Activated CD4-positive, alpha-beta memory T cell treated with anti-CD3 and anti-CD28 coated beads for 36 hours (primary cell): Measurements from ENCODE around the gene PRR35. TPM values are rescaled to one million over a fixed set of nuclear protein-coding genes. Genes with fewer than 3 reads are reported as not detected.

ENCODE experiments used
- CTCF ChIA-PET: fragments of 350-600 bp; sonication (Branson Sonifier 250); formaldehyde crosslinking; loops from one replicate; lab custom pipeline; 2021; ENCODE audit warnings: antibody characterized with exemption, inconsistent platforms; lab: Charles Lee
- POLR2A ChIA-PET: fragments of 350-600 bp; sonication (Branson Sonifier 250); formaldehyde crosslinking; loops from one replicate; lab custom pipeline; 2021; ENCODE audit warnings: antibody characterized with exemption; lab: Charles Lee
- DNase-seq: peaks from one replicate; pipeline ENCODE4 v3.0.0-alpha.2; 2020
- H3K27ac Mint-ChIP-seq: one replicate; pipeline ENCODE4 v1.8.0; 2021; ENCODE audit warnings: mixed read lengths
- H3K27me3 Mint-ChIP-seq: one replicate; pipeline ENCODE4 v1.8.0; 2021; ENCODE audit warnings: mixed read lengths
- H3K36me3 Mint-ChIP-seq: one replicate; pipeline ENCODE4 v1.8.0; 2021; ENCODE audit warnings: mixed read lengths
- H3K4me1 Mint-ChIP-seq: one replicate; pipeline ENCODE4 v1.8.0; 2021; ENCODE audit warnings: low read depth, mixed read lengths
- H3K4me3 Mint-ChIP-seq: one replicate; pipeline ENCODE4 v1.8.0; 2021; ENCODE audit warnings: mild to moderate bottlenecking, mixed read lengths
- H3K9me3 Mint-ChIP-seq: one replicate; pipeline ENCODE4 v1.8.0; 2021; ENCODE audit warnings: mixed read lengths
- intact Hi-C: fragments of 100-400 bp; cut with micrococcal nuclease; formaldehyde crosslinking; loops from one replicate; pipeline ENCODE4 v1.15.1; 2023
- total RNA-seq, 2 experiments: library from RNA; stranded (reverse); gene quantifications; one replicate each; pipeline ENCODE4 v1.2.3, GENCODE V29; 2021

PRR35 gene
- total RNA-seq, 2 experiments from 2014 or later, result not detected

DNA sequence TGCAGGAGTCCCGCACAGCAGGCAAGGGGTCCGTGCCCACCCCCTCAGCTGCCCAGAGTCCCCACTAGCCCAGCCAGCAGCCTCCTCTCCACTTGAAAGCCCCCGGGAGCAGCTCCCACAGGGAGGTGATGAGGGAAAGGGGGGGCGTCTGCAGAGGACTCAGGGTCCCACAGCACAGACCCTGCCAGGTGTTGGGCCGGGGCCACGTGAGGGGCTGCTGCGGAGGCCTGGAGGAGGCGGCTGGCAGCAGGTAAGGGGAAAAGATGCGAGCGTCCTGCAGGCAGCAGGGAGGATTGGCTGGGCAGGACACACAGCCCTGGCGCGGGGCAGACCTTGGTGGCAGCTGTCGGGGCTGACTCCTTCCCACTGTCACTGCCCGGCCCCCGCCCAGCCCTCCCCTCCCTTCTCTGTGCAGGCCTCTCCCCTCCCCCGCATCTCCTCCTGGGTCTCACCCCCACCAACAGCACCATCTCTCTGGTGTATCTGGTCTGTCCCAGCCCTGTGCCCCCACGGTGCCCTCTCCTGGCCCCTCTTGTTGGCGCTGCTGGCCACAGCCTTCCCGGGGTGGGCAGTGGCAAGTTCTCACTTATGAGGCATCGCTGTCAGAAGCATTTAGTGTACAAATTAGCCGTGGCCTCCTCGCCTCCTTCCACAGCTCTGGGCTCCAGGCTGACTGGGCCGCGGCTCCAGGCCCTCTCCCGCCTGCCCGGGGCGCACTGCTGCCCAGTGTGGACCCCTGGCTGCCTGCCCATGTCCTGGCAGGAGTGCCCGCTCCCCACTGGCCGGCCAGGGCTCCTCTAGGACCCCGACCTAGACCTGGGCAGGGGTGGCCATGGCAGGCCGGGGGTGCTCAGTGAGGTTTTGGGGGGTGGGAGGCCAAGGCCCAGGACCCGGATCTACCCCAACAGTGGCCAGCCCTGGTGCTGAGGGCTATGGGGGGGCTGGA is 4.4 kb upstream of the PRR35 start:
- H3K9me3 Mint-ChIP-seq, result no peaks in the 10 kb centered on the region
- ChIA-PET POLR2A (no interaction called here), CTCF (no interaction called here)
- no peak for DNase-seq
- intact Hi-C loops, result no loop called here
- H3K27me3 Mint-ChIP-seq, result peaks cover 4% of the 10 kb centered on the region
- H3K36me3 Mint-ChIP-seq, result no peaks in the 10 kb centered on the region
- no peaks in the 10 kb centered on the region for H3K4me1 Mint-ChIP-seq
- H3K27ac Mint-ChIP-seq, result no peak overlapping the region
- no peak overlapping the region for H3K4me3 Mint-ChIP-seq

DNA sequence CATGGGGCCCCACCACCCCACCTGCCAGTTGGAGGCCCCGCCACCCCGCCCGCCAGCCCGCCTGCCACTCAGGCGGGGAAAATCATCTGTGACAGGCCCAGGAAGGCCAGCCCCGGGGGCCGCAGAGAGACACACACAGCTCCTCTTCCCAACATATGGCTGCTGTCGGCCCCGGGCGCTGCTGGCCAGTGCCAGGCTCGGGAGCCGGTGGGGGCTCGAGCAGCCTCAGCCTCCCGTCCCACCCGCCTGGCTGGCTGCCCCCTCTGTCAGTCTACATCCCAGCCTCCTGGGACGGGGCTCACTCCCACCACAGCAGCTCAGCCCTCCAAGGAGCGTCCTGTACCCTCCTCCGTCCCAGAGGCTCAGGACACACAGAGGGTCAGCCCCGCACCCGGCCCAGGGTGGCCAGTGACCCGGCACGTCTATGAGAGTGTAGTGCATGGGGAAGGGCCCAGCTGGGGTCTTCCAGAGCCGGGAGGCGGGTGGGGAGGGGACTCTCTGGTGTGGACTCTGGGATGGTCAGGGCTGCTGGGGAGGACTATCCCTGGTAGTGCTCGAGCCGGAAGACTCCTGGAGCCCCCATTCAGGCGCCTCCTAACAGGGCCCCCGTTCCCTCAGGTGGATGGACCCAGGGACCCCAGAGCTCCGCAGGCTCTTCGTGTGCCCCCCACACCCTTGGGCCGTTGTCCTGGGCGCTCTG is 3.6 kb upstream of the PRR35 start:
- H3K27ac Mint-ChIP-seq, result no peak overlapping the region
- ChIA-PET CTCF (no interaction called here), POLR2A (no interaction called here)
- no peak for DNase-seq
- intact Hi-C loops, result no loop called here
- no peaks in the 10 kb centered on the region for H3K9me3 Mint-ChIP-seq
- no peak overlapping the region for H3K4me3 Mint-ChIP-seq
- H3K27me3 Mint-ChIP-seq, result peaks cover 5% of the 10 kb centered on the region
- no peaks in the 10 kb centered on the region for H3K4me1 Mint-ChIP-seq
- H3K36me3 Mint-ChIP-seq, result no peaks in the 10 kb centered on the region

DNA sequence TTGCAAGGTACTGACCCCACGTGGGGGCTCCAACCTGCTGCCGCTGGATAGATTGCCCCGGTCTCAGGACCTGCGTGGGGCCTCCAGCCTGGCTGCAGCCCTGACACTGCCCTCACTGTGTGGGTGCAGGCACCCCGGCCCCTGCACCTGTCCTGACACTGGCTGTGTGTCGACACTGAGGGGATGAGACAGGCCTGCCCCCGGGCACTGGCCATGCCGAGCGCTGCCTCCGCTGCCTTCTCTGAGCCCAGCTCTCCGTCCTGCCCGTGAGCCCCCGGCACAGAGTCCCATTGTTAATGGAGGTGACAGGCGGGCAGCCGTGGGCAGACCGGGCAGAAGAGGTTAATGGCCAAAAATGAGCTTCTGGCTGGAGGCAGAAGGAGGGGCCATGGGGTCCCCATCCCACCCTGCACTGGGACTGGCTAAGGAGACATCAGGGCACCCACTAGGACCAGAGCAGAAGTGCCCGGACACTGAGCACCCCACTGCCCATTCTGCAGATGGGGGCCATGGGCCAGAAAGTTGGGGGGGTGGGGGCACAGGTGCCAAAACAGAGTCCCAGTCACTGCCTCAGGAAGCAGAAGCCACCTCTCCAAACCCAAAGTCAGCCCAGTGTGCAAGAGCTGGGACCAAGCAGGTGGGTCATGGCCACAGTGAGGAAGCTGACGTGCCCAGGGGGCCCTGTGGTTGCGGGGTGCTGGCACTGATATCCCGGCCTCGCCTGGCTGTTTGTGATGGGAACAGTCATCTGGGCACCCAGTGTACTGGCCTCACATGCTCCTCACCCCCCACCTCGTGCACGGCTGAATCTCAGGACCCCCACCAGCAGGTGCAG is 2.5 kb upstream of the PRR35 start:
- H3K9me3 Mint-ChIP-seq, result no peaks in the 10 kb centered on the region
- CTCF ChIA-PET, result no interaction called here
- no peak for DNase-seq
- H3K4me1 Mint-ChIP-seq, result no peaks in the 10 kb centered on the region
- POLR2A ChIA-PET, result no interaction called here
- H3K27me3 Mint-ChIP-seq, result peaks cover 7% of the 10 kb centered on the region
- H3K36me3 Mint-ChIP-seq, result no peaks in the 10 kb centered on the region
- no peak overlapping the region for H3K27ac Mint-ChIP-seq
- intact Hi-C loops, result no loop called here
- no peak overlapping the region for H3K4me3 Mint-ChIP-seq

DNA sequence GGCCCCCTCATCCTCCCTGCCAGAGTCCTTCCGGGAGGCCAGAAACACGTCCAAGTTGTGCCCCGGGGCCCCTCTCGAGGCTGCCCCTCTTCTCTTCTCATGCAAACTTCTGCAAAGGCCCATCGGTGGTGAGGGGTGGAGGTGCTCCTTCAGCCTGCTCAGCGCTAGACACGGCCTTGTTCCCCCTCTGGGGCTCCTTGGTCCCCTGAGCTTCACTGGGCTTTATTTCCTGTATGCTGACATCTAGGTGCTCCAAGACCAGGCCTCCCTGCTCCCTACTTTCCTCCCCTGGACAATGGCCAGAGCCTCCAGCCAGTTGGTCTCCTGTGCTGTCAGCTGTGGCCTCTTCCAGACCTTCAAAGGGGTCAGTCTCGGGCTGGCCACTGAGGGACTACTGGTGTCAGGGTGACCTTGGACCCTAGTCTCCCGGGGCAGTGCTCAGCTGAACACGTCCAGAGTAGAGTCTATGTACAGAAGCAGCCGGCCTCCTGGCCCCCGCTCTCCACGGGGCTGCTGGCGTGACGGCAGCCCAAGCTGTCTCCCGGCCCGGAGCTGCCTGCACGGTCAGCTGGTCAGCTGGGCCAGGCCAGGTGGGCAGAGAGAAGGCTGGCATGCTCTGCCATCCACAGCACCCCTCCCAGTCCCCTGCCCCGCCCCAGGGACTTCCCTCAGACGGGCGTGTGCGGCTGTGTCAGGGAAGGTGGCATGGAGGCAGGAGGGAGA is 1.7 kb upstream of the PRR35 start:
- intact Hi-C loops, result no loop called here
- Mint-ChIP-seq H3K4me3 (no peak overlapping the region), H3K27ac (no peak overlapping the region), H3K27me3 (peaks cover 7% of the 10 kb centered on the region), H3K4me1 (no peaks in the 10 kb centered on the region), H3K9me3 (no peaks in the 10 kb centered on the region), H3K36me3 (no peaks in the 10 kb centered on the region)
- DNase-seq, result no peak
- POLR2A ChIA-PET, result no interaction called here
- CTCF ChIA-PET, result interaction anchor here (0.6 kb wide), 1 partner anchor 61 kb away, joined by 3 read pairs; no protein-coding TSS in a partner anchor

DNA sequence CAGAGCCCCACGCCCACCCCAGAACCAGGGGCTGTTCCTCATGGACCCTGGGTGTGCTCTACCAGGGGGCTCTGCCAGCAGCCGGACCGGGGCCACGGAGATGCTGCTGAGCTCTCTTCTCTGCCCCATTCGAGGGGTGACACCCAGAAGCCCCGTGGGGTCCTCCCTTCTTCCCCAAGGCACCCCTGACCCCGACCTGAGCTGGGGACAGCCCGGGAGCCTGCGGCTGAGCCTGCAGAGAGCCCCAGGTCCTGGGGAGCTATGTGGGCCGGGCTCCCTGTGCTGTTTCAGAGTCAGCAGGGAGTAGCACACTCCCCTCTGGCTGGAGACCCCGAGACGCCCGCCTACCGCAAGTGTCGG is 1.2 kb upstream of the PRR35 start:
- ChIA-PET POLR2A (no interaction called here), CTCF (interaction anchor here (0.6 kb wide), 1 partner anchor 62 kb away, joined by 3 read pairs; no protein-coding TSS in a partner anchor)
- Mint-ChIP-seq H3K36me3 (no peaks in the 10 kb centered on the region), H3K27me3 (peaks cover 7% of the 10 kb centered on the region), H3K4me1 (no peaks in the 10 kb centered on the region), H3K27ac (no peak overlapping the region), H3K4me3 (no peak overlapping the region), H3K9me3 (no peaks in the 10 kb centered on the region)
- no peak for DNase-seq
- intact Hi-C loops, result no loop called here

DNA sequence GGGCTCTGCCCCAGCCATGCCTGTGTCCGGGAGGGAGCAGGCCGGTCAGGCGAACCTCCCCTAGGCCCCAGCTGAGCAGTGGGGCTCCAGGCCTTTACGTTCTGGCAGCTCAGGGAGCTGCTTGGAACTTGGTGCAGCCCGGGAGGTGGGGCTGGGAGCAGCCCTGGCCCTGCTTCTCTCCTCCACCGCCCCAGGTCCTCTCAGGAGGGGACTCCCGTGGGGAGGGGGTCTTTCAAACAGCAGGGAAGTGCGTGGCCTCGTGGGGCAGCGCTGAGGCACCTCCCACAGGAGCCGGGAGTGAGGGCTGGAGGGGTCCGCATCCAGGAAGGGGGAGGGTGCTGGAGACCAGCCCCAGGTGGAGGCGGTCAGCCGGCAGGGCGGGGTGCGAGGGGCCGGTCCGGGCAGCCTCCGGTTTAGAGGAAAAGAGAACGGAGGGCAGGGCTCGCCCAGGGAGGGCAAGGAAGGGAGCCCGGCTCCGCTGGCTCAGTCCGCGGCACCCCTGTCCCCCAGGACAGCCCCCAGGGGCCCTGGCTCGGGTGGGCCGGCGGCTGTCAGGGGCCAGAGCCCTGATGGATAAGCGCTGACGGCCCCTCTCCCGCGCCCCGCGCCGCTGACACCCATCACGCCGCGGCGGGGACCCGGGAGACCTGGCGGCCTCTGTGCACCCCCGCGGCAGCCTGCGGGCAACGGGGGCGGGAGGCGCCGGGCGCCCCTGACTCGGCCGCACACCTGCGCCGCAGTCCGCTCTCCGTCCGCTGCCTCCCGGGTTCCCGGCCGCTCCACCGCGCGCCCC is 587 bp upstream of the PRR35 start:
- H3K27me3 Mint-ChIP-seq, result peaks cover 7% of the 10 kb centered on the region
- H3K9me3 Mint-ChIP-seq, result no peaks in the 10 kb centered on the region
- H3K4me1 Mint-ChIP-seq, result no peaks in the 10 kb centered on the region
- no peaks in the 10 kb centered on the region for H3K36me3 Mint-ChIP-seq
- ChIA-PET CTCF (no interaction called here), POLR2A (no interaction called here)
- H3K4me3 Mint-ChIP-seq, result no peak overlapping the region
- no peak overlapping the region for H3K27ac Mint-ChIP-seq
- intact Hi-C loops, result no loop called here
- DNase-seq, result no peak

DNA sequence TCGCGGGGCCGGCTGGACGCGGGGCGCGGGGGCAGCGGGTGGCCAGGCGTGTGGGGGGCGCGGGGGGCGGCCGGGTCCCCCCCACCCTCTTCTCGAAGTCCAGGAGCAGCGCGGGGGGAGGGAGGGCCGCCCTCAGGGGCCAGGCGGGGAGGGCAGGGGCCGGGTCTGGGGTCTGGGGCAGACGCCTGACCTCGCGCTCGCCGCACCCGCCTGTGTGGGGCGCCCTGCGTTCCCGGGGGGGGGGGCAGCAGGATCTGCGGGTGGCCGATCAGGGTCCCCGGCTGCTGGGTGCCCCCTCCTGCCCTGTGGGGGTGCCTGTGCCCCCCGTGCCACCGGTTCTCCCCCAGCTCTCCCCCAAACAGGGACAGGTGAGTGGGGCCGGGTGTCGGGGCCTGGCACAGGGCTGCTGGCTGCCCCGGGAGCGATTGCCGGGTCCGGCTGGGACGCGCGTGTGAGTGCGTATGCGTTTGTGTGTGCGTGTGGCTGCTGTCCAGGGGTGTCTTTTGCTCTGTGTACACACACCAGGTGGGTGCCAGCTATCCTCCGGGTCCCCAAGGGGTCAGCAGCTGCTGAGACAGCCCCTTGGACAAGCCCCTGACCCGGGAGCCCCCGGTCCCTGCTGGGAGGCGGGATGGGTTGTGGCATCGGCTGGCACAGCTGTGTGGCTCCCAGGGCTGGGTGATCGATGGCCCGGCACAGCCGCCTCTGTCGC is 663 bp downstream of the PRR35 start:
- ChIA-PET POLR2A (no interaction called here), CTCF (no interaction called here)
- no peak overlapping the region for H3K4me3 Mint-ChIP-seq
- H3K36me3 Mint-ChIP-seq, result no peaks in the 10 kb centered on the region
- no peaks in the 10 kb centered on the region for H3K9me3 Mint-ChIP-seq
- H3K4me1 Mint-ChIP-seq, result no peaks in the 10 kb centered on the region
- peaks cover 7% of the 10 kb centered on the region for H3K27me3 Mint-ChIP-seq
- intact Hi-C loops, result no loop called here
- no peak for DNase-seq
- H3K27ac Mint-ChIP-seq, result no peak overlapping the region

DNA sequence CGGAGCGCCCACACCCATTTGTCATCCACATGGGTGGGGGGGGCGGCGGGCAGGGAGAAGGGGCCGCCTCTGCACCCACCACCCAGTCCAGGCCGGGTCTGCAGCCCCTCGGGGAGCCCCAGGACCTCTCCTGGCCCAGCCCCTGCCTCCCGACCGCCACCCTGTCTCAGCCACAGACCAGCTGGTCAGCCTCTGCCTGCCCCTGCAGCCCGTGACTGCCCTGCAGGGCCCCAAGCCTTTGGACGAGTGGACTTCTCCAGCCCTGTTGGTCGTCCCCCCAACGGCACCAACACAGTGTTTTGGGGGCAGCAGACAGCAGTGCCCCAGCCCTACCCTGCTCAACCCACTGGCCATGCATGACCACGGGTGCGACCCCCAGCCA is 1.2 kb downstream of the PRR35 start:
- H3K4me1 Mint-ChIP-seq, result peaks cover 1% of the 10 kb centered on the region
- intact Hi-C loops, result no loop called here
- H3K27me3 Mint-ChIP-seq, result peaks cover 7% of the 10 kb centered on the region
- H3K9me3 Mint-ChIP-seq, result no peaks in the 10 kb centered on the region
- ChIA-PET CTCF (no interaction called here), POLR2A (no interaction called here)
- H3K27ac Mint-ChIP-seq, result no peak overlapping the region
- H3K4me3 Mint-ChIP-seq, result no peak overlapping the region
- H3K36me3 Mint-ChIP-seq, result no peaks in the 10 kb centered on the region
- no peak for DNase-seq

DNA sequence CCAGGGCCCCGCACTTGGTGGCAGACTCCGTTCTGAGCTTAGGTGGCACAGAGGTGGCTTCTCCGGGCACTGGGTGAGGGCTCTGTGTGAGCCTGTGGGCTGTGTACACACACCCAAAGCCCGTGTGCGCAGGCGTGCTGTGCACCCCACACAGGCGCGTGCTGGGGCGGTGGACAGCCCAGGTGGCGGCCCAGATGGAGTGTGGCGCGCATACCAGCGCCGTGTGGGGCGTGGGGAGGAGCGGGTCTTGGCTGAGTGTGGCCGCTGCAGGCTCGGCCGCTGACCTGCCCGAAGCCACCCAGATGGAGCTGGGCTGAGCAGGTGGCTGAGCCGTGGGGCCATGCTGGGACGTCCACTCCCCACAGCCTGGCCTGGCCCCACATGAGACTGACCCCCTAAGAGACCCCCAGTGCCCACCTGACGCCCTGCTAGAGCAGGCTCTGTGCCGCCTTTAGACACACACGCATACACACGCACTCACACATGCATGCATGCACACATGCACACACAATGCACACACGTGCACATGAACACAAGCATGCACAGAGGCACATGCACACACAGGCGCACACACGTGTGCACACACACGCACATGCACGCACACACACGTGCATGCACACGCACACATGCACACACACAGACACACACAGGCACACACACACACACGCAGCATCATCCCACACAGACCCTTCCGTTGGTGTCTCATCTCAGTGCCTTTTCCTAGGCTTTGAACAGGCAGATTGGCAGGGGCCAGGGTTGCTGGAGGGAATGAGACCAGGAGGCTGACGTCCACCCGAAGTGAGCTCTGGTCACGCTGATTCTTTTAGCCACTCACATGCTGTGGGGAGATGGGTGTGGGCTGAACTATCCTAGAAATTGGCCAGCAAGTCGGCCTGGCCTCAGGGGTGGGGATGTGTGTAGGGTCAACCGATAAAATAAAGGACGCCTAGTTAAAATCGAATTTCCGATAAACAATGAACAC is 2.1 kb downstream of the PRR35 start:
- ChIA-PET POLR2A (no interaction called here), CTCF (no interaction called here)
- intact Hi-C loops, result no loop called here
- DNase-seq, result no peak
- H3K9me3 Mint-ChIP-seq, result no peaks in the 10 kb centered on the region
- H3K36me3 Mint-ChIP-seq, result no peaks in the 10 kb centered on the region
- peaks cover 10% of the 10 kb centered on the region for H3K4me1 Mint-ChIP-seq
- H3K27me3 Mint-ChIP-seq, result peaks cover 7% of the 10 kb centered on the region
- no peak overlapping the region for H3K27ac Mint-ChIP-seq
- no peak overlapping the region for H3K4me3 Mint-ChIP-seq

DNA sequence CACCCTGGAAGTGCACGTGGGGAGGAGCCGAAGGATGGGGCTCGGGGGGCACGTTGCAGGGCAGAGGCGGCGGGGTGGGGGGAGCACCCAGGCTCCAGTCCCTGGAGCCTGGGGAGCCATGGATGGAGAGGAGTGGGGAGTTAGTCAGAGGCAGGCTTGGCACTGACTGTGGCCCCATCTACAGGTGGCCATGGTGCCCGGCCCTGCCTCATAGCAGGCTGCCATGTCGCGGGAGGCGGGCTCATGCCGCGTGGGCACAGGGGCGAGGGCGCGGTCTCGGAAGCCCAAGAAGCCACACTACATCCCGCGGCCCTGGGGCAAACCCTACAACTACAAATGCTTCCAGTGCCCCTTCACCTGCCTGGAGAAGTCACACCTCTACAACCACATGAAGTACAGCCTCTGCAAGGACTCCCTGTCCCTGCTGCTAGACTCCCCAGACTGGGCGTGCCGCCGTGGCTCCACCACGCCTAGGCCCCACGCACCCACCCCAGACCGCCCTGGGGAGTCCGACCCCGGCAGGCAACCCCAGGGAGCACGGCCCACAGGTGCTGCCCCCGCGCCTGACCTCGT is 3.0 kb downstream of the PRR35 start:
- Mint-ChIP-seq H3K27me3 (peaks cover 7% of the 10 kb centered on the region), H3K4me1 (peaks cover 11% of the 10 kb centered on the region), H3K27ac (no peak overlapping the region), H3K36me3 (no peaks in the 10 kb centered on the region), H3K9me3 (no peaks in the 10 kb centered on the region), H3K4me3 (no peak overlapping the region)
- CTCF ChIA-PET, result no interaction called here
- DNase-seq, result no peak
- POLR2A ChIA-PET, result no interaction called here
- intact Hi-C loops, result no loop called here
